ENCODE data around the gene IL17RB.

Gene IL17RB

GRCh38 chr3:53803124-53803815, 43.1 kb upstream of the IL17RB start:
- H3K27ac ChIP-seq (ENCODE audit: low read depth, low read length), result no peak overlapping the region
- H3F3A ChIP-seq (ENCODE audit: insufficient read depth), result no peaks in the 10 kb centered on the region
- H4K20me1 ChIP-seq (ENCODE audit: low read depth, low read length), result no peaks in the 10 kb centered on the region
- no peaks in the 10 kb centered on the region for H3K9me2 ChIP-seq (replicated peaks; ENCODE audit: insufficient read depth, low read length)
- no peak overlapping the region for H3K4me2 ChIP-seq (ENCODE audit: low read depth, low read length, poor library complexity, severe bottlenecking)
- no peaks in the 10 kb centered on the region for H3K36me3 ChIP-seq (ENCODE audit: low read length)
- H3K9ac ChIP-seq (ENCODE audit: low read length), result no peak overlapping the region
- TF ChIP-seq CTCF (IDR thresholded peaks at IDR 0.05; ENCODE audit: insufficient read depth, low read length, poor library complexity, severe bottlenecking) (no peak), EZH2phosphoT487 (conservative IDR thresholded peaks at IDR 0.05; ENCODE audit: low read length) (no peak)
- H2AFZ ChIP-seq (ENCODE audit: low read depth, low read length, severe bottlenecking), result no peak overlapping the region
- H3K27me3 ChIP-seq (ENCODE audit: low read length), result no peaks in the 10 kb centered on the region
- H3K4me3 ChIP-seq (ENCODE audit: insufficient read depth, low read length, poor library complexity, severe bottlenecking), result no peak overlapping the region
- no peaks in the 10 kb centered on the region for H3K79me2 ChIP-seq (ENCODE audit: insufficient read depth, low read length)
- H3K9me3 ChIP-seq (ENCODE audit: insufficient read depth, low read length), result no peaks in the 10 kb centered on the region

- no peaks in the 10 kb centered on the region for H3F3A ChIP-seq (ENCODE audit: insufficient read depth)
- no peak overlapping the region for H3K27ac ChIP-seq (ENCODE audit: low read depth, low read length)
- no peaks in the 10 kb centered on the region for H3K79me2 ChIP-seq (ENCODE audit: insufficient read depth, low read length)
- no peak overlapping the region for H3K4me3 ChIP-seq (ENCODE audit: insufficient read depth, low read length, poor library complexity, severe bottlenecking)
- H3K27me3 ChIP-seq (ENCODE audit: low read length), result no peaks in the 10 kb centered on the region
- no peak for TF ChIP-seq EZH2phosphoT487 (conservative IDR thresholded peaks at IDR 0.05; ENCODE audit: low read length)
- TF ChIP-seq CTCF (IDR thresholded peaks at IDR 0.05; ENCODE audit: insufficient read depth, low read length, poor library complexity, severe bottlenecking), result no peak
- H3K36me3 ChIP-seq (ENCODE audit: low read length), result no peaks in the 10 kb centered on the region
- H3K4me2 ChIP-seq (ENCODE audit: low read depth, low read length, poor library complexity, severe bottlenecking), result no peak overlapping the region
- no peaks in the 10 kb centered on the region for H3K9me2 ChIP-seq (replicated peaks; ENCODE audit: insufficient read depth, low read length)
- no peak overlapping the region for H3K9ac ChIP-seq (ENCODE audit: low read length)
- H2AFZ ChIP-seq (ENCODE audit: low read depth, low read length, severe bottlenecking), result no peak overlapping the region
- H3K9me3 ChIP-seq (ENCODE audit: insufficient read depth, low read length), result no peaks in the 10 kb centered on the region
- no peaks in the 10 kb centered on the region for H4K20me1 ChIP-seq (ENCODE audit: low read depth, low read length)
Observed at GRCh38 chr3:53803816-53804695, 42.3 kb upstream of the IL17RB start.

- Histone ChIP-seq H3K79me2 (ENCODE audit: insufficient read depth, low read length) (no peaks in the 10 kb centered on the region), H2AFZ (ENCODE audit: low read depth, low read length, severe bottlenecking) (no peak overlapping the region), H3K9me2 (replicated peaks; ENCODE audit: insufficient read depth, low read length) (no peaks in the 10 kb centered on the region), H3K4me3 (ENCODE audit: insufficient read depth, low read length, poor library complexity, severe bottlenecking) (no peak overlapping the region), H3K27me3 (ENCODE audit: low read length) (no peaks in the 10 kb centered on the region), H3K4me2 (ENCODE audit: low read depth, low read length, poor library complexity, severe bottlenecking) (no peak overlapping the region), H3K27ac (ENCODE audit: low read depth, low read length) (no peak overlapping the region), H3F3A (ENCODE audit: insufficient read depth) (no peaks in the 10 kb centered on the region), H3K9me3 (ENCODE audit: insufficient read depth, low read length) (no peaks in the 10 kb centered on the region), H3K9ac (ENCODE audit: low read length) (no peak overlapping the region), H3K36me3 (ENCODE audit: low read length) (no peaks in the 10 kb centered on the region), H4K20me1 (ENCODE audit: low read depth, low read length) (no peaks in the 10 kb centered on the region)
- TF ChIP-seq CTCF (IDR thresholded peaks at IDR 0.05; ENCODE audit: insufficient read depth, low read length, poor library complexity, severe bottlenecking) (no peak), EZH2phosphoT487 (conservative IDR thresholded peaks at IDR 0.05; ENCODE audit: low read length) (no peak)
Observed at GRCh38 chr3:53804697-53805462, 41.5 kb upstream of the IL17RB start.
